Measurements from ENCODE around the gene FBXO40. TPM values are rescaled to one million over a fixed set of nuclear protein-coding genes. Genes with fewer than 3 reads are reported as not detected.

Gene FBXO40
- total RNA-seq, 1 donor from 2014 or later: not detected

- no peak for DNase-seq
Observed at GRCh38 chr3:121665488-121665887, 72.3 kb downstream of the FBXO40 start.

- DNase-seq: no peak
Observed at GRCh38 chr3:121667333-121667732, 74.2 kb downstream of the FBXO40 start.

DNA sequence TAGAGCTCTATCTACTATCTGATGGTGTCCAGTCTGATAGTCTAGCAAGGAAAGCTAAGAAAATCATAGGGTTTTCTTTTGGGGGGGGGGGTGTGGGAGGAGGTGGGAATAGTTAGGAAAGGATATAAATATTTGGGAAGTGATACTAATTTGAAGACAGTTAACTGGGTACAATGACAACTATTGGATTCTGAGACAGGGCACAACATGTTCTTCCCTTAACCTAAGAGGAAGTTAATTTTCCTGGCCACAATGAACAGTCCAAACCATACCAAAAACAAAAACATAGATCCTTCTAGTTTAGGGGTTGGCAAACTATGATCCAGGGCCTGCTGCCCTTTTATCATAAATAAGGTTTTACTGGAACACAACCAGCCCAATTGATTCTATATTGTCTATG is 77.5 kb downstream of the FBXO40 start:
- no peak for DNase-seq

GRCh38 chr3:121677141-121677540 is 84.0 kb downstream of the FBXO40 start:
- no peak for DNase-seq

Other genes with a start within 250 kb of the FBXO40 start
- 3.9 and 8.1 TPM in 2 replicates for gene POLQ, start 47.4 kb upstream of the FBXO40 start, total RNA-seq
- gene ARGFX, start 25.4 kb upstream of the FBXO40 start, total RNA-seq: not detected in 2 replicates
- gene HCLS1, start 67.5 kb downstream of the FBXO40 start, total RNA-seq: 19.4 and 30.0 TPM in 2 replicates
- gene GOLGB1, start 156.4 kb downstream of the FBXO40 start, total RNA-seq: 48.3 and 60.1 TPM in 2 replicates
- gene IQCB1, start 241.7 kb downstream of the FBXO40 start, total RNA-seq: 10.6 and 15.5 TPM in 2 replicates
- 0.93 and 1.5 TPM in 2 replicates for gene EAF2, start 241.8 kb downstream of the FBXO40 start, total RNA-seq